OCI-LY1 (cell line): ENCODE data around the gene TTC9C.
A peak's percentile ranks its signal among the peaks of the same experiment; 100 is the strongest.

Experiments used
- H2AFZ ChIP-seq: fragments of 200-600 bp; sonication (generic), shearing (Covaris generic); 2 replicates; pipeline ENCODE4 v1.6.0; 2014; ENCODE audit warnings: antibody characterized with exemption, mild to moderate bottlenecking, low read length
- H3F3A ChIP-seq: fragments of 200-600 bp; sonication (generic), shearing (Covaris generic); 2 replicates; pipeline ENCODE4 v1.6.0; 2014; ENCODE audit warnings: mild to moderate bottlenecking, antibody characterized with exemption, low read length, moderate library complexity; ENCODE audit not compliant: insufficient read depth
- H3K27ac ChIP-seq: fragments of 200-600 bp; sonication (generic); 2 replicates; pipeline ENCODE4 v1.5.1; 2014; ENCODE audit warnings: low read length, mixed run types, mild to moderate bottlenecking, low read depth; ENCODE audit not compliant: poor library complexity, severe bottlenecking
- H3K27me3 ChIP-seq: fragments of 200-600 bp; sonication (generic); 2 replicates; pipeline ENCODE4 v1.6.0; 2014; ENCODE audit warnings: antibody characterized with exemption, mild to moderate bottlenecking, low read length, moderate library complexity; ENCODE audit not compliant: insufficient read depth
- H3K36me3 ChIP-seq: fragments of 200-600 bp; sonication (generic); 2 replicates; pipeline ENCODE4 v1.6.1; 2014; ENCODE audit warnings: mild to moderate bottlenecking, antibody characterized with exemption, low read length, moderate library complexity, mixed read lengths; ENCODE audit not compliant: insufficient read depth
- H3K4me1 ChIP-seq: fragments of 200-600 bp; sonication (generic); 2 replicates; pipeline ENCODE4 v1.5.1; 2014; ENCODE audit warnings: mild to moderate bottlenecking, low read length, moderate library complexity; ENCODE audit not compliant: insufficient read depth, severe bottlenecking
- H3K4me2 ChIP-seq: fragments of 200-600 bp; sonication (generic), shearing (Covaris generic); 2 replicates; pipeline ENCODE4 v1.6.1; 2014; ENCODE audit warnings: low read length
- H3K4me3 ChIP-seq: fragments of 200-600 bp; sonication (generic); 2 replicates; pipeline ENCODE4 v1.5.1; 2014; ENCODE audit warnings: low read length, low read depth, mild to moderate bottlenecking, mixed read lengths; ENCODE audit not compliant: poor library complexity, severe bottlenecking
- H3K79me2 ChIP-seq: fragments of 200-600 bp; shearing (Covaris generic); 2 replicates; pipeline ENCODE4 v1.6.1; 2016; ENCODE audit warnings: mixed run types, low read length, mixed read lengths; ENCODE audit not compliant: insufficient read depth
- H3K9ac ChIP-seq: fragments of 200-600 bp; sonication (generic), shearing (Covaris generic); 2 replicates; pipeline ENCODE4 v1.6.1; 2014; ENCODE audit warnings: mild to moderate bottlenecking, low read length, mixed read lengths
- H3K9me2 ChIP-seq: fragments of 200-600 bp; sonication (generic), shearing (Covaris generic); 2 replicates; pipeline ENCODE4 v1.6.1; 2014; ENCODE audit warnings: low read depth, mild to moderate bottlenecking, low read length, mixed read lengths
- H3K9me3 ChIP-seq: fragments of 200-600 bp; shearing (Covaris generic); 2 replicates; pipeline ENCODE4 v1.6.1; 2014; ENCODE audit warnings: low read length, mixed read lengths
- H4K20me1 ChIP-seq: fragments of 200-600 bp; sonication (generic), shearing (Covaris generic); 2 replicates; pipeline ENCODE4 v1.6.0; 2016; ENCODE audit warnings: mild to moderate bottlenecking, low read length; ENCODE audit not compliant: insufficient read depth
- EZH2 ChIP-seq: fragments of 200-600 bp; sonication (generic), shearing (Covaris generic); IDR thresholded peaks from 2 replicates; pipeline ENCODE4 v1.8.0; 2017; ENCODE audit warnings: borderline replicate concordance, mixed run types, mild to moderate bottlenecking, antibody characterized with exemption, low read length, moderate library complexity, mixed read lengths
- TF ChIP-seq, protein P1 (sequence below): fragments of 200-600 bp; sonication (generic), shearing (Covaris generic); IDR thresholded peaks from 2 replicates; pipeline ENCODE4 v1.5.1; 2017; ENCODE audit warnings: mild to moderate bottlenecking, antibody characterized with exemption, low read length, moderate library complexity, mixed read lengths

Gene TTC9C

DNA sequence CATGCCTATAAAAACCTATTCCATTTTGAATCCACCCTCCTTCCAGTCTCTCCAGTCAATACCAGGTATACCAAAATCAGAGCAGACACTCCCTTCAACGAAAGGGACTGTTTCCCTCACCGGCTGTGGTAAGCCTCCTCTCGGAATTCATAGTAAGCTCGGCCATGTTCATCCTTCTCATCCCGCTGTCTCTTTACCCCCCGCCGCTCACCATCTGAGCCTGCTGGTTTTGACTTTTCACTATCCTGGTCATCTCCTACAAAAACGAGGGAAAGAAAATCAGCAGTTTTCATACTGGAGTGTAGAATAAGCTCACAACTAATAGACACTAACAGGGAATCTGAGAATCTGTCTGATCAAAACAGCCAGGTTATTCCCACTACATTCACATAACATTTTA, 4.1 kb upstream of the TTC9C start:
- Histone ChIP-seq H2AFZ (no peak overlapping the region), H3K9me2 (no peaks in the 10 kb centered on the region), H3F3A (no peaks in the 10 kb centered on the region), H3K4me2 (peak overlapping the region; percentile 75), H3K27ac (no peak overlapping the region), H3K36me3 (peaks cover 73% of the 10 kb centered on the region), H3K9ac (peak overlapping the region; percentile 82; the same call in 1 of the 2 replicates), H3K79me2 (peaks cover 42% of the 10 kb centered on the region), H3K9me3 (no peaks in the 10 kb centered on the region), H3K4me3 (peak overlapping the region; percentile 99), H4K20me1 (no peaks in the 10 kb centered on the region; the same call in 1 of the 2 replicates), H3K4me1 (peaks cover 16% of the 10 kb centered on the region), H3K27me3 (no peaks in the 10 kb centered on the region)
- no peak for TF ChIP-seq EZH2
- TF ChIP-seq, protein P1, sequence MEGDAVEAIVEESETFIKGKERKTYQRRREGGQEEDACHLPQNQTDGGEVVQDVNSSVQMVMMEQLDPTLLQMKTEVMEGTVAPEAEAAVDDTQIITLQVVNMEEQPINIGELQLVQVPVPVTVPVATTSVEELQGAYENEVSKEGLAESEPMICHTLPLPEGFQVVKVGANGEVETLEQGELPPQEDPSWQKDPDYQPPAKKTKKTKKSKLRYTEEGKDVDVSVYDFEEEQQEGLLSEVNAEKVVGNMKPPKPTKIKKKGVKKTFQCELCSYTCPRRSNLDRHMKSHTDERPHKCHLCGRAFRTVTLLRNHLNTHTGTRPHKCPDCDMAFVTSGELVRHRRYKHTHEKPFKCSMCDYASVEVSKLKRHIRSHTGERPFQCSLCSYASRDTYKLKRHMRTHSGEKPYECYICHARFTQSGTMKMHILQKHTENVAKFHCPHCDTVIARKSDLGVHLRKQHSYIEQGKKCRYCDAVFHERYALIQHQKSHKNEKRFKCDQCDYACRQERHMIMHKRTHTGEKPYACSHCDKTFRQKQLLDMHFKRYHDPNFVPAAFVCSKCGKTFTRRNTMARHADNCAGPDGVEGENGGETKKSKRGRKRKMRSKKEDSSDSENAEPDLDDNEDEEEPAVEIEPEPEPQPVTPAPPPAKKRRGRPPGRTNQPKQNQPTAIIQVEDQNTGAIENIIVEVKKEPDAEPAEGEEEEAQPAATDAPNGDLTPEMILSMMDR = no peak

DNA sequence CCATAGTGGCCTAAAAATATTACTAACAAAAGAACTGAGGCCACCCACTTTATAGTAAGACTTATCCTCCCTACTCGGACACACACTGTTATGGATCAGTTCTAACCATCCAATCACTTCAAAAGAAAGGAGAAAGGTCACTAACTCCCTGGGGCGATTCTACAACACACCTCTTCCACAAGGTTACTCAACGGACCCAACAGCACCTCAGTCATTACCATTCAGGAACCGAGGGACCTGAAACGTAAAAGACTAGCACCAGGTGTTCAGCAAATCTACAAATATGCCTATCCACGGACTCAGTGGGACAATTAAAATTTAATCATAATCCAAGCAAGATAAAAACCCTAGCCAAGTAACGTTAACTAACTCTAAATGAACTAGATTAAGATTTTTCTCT, 2.6 kb upstream of the TTC9C start:
- Histone ChIP-seq H3K79me2 (peaks cover 51% of the 10 kb centered on the region), H3K9me3 (no peaks in the 10 kb centered on the region), H2AFZ (no peak overlapping the region), H3F3A (no peaks in the 10 kb centered on the region), H3K27ac (no peak overlapping the region), H4K20me1 (no peaks in the 10 kb centered on the region; the same call in 1 of the 2 replicates), H3K9me2 (no peaks in the 10 kb centered on the region), H3K4me2 (peak overlapping the region; percentile 75), H3K4me3 (peak overlapping the region; percentile 99), H3K36me3 (peaks cover 59% of the 10 kb centered on the region), H3K9ac (peak overlapping the region; percentile 82), H3K27me3 (no peaks in the 10 kb centered on the region), H3K4me1 (peaks cover 26% of the 10 kb centered on the region)
- no peak for TF ChIP-seq EZH2
- TF ChIP-seq, protein P1 = no peak

DNA sequence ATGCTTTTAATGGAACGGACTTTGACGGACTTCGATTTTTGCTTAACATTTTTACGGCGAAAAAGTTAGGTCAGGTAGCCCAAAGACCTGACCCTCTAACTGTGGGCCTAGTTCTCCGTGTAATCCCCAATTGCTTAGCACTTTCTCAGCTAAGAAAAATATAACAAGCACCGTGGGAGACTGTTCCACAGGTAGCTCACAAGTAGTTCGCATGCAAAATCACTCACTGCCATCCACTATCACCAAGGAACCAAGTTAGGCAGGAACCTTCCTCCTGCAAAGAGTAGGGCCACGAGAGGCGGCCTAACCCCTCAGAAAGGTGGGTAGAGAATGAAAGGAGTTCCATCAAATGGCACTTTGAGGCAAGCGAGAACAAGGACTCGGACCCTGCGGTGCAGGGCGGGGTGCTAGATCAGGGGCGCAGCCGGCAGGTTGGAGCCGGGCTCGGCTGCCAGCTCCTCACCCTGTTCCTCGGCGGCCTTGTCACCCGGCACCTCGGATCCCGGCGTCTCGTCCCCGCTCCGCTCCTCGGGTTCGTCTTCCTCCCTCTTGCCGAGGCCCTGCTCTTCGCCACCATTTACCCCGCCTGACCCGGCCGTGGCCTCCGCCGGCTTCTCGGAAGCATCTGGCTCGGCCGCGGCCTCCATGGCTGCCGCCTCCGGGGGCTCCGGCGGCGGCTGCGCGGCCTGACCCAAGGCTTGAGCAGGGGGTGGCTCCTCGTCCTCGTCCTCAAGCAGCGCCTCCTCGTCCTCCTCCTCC, 2.0 kb upstream of the TTC9C start:
- Histone ChIP-seq H3K4me3 (peak overlapping the region; percentile 99), H3F3A (no peaks in the 10 kb centered on the region), H4K20me1 (no peaks in the 10 kb centered on the region; the same call in 1 of the 2 replicates), H3K79me2 (peaks cover 51% of the 10 kb centered on the region), H2AFZ (no peak overlapping the region), H3K4me1 (peaks cover 26% of the 10 kb centered on the region), H3K4me2 (peak overlapping the region; percentile 75), H3K27ac (peak overlapping the region; percentile 95), H3K9ac (peak overlapping the region; percentile 82), H3K9me2 (no peaks in the 10 kb centered on the region), H3K9me3 (no peaks in the 10 kb centered on the region), H3K27me3 (no peaks in the 10 kb centered on the region), H3K36me3 (peaks cover 57% of the 10 kb centered on the region)
- TF ChIP-seq, protein P1 = no peak
- no peak for TF ChIP-seq EZH2
